B cell (primary cell): ENCODE measurements around the gene TMEM255B. TPM values are rescaled to one million over a fixed set of nuclear protein-coding genes. Genes with fewer than 3 reads are reported as not detected.

Source experiments
- ATAC-seq: fragments of 200-7000 bp; cut with Tn5 transposase; one replicate; pipeline ENCODE4 v1.10.0; 2021; ENCODE audit warnings: low read depth, mild to moderate bottlenecking, moderate number of reproducible peaks, moderate library complexity
- CTCF ChIA-PET: fragments of 350-600 bp; sonication (Branson Sonifier 250); formaldehyde crosslinking; loops from one replicate; lab custom pipeline; 2021; ENCODE audit warnings: antibody characterized with exemption, inconsistent platforms; lab: Charles Lee
- POLR2A ChIA-PET: fragments of 350-600 bp; sonication (Branson Sonifier 250); formaldehyde crosslinking; loops from one replicate; lab custom pipeline; 2021; ENCODE audit warnings: antibody characterized with exemption; lab: Charles Lee
- DNase-seq: peaks from one replicate; pipeline ENCODE4 v3.0.0; 2013
- H2AFZ ChIP-seq: 2 replicates; pipeline ENCODE4 v1.6.1; 2012; ENCODE audit warnings: mild to moderate bottlenecking, low read depth, low read length; ENCODE audit not compliant: insufficient read depth, poor library complexity, severe bottlenecking
- H3K27ac ChIP-seq, 2 donors: 1 replicate in 1 of 2; 2 replicates in 1 of 2; pipeline ENCODE4 v1.5.1; 2012 to 2013; ENCODE audit warnings: low read length in 2 of 2, mild to moderate bottlenecking in 2 of 2, moderate library complexity in 1 of 2
- H3K27me3 ChIP-seq, 4 experiments: fragments of 200-600 bp in 1 of 4; sonication (generic) in 1 of 4; replicated peaks in 1 of 4; 1 replicate in 2 of 4; 2 replicates in 2 of 4; pipeline versions ENCODE4 v1.6.1 to v1.7.0; 2013 to 2016; ENCODE audit warnings: low read length in 3 of 4, mild to moderate bottlenecking in 2 of 4, mixed read lengths in 1 of 4, moderate library complexity in 1 of 4; ENCODE audit not compliant: insufficient read depth in 4 of 4, control insufficient read depth in 3 of 4; ENCODE audit errors: control extremely low read depth in 1 of 4
- H3K36me3 ChIP-seq, 2 experiments: replicated peaks in 1 of 2; 1 replicate in 1 of 2; 2 replicates in 1 of 2; pipeline versions ENCODE4 v1.6.1 to v1.7.1; 2013; ENCODE audit warnings: low read length in 1 of 2; ENCODE audit not compliant: insufficient read depth in 2 of 2, control insufficient read depth in 1 of 2; ENCODE audit errors: control extremely low read depth in 1 of 2, extremely low read depth in 1 of 2
- H3K4me1 ChIP-seq, 2 donors: fragments of 200-600 bp in 1 of 2; sonication (generic) in 1 of 2; 1 replicate in 1 of 2; 2 replicates in 1 of 2; pipeline versions ENCODE4 v1.5.1 to v1.6.1; 2013 to 2017; ENCODE audit warnings: low read length in 2 of 2; ENCODE audit not compliant: control insufficient read depth in 2 of 2, insufficient read depth in 2 of 2
- H3K4me2 ChIP-seq: replicated peaks from 2 replicates; pipeline ENCODE3; 2012; ENCODE audit warnings: mild to moderate bottlenecking, low read depth, low read length; ENCODE audit not compliant: poor library complexity, severe bottlenecking
- H3K4me3 ChIP-seq, 5 experiments: fragments of 200-600 bp in 1 of 5; sonication (generic) in 1 of 5; 1 replicate in 3 of 5; 2 replicates in 2 of 5; pipeline versions ENCODE4 v1.5.1 to v1.7.0; 2011 to 2016; ENCODE audit warnings: low read length in 4 of 5, mild to moderate bottlenecking in 4 of 5, low read depth in 2 of 5, control low read depth in 1 of 5, moderate library complexity in 1 of 5; ENCODE audit not compliant: insufficient read depth in 1 of 5; ENCODE audit errors: control extremely low read depth in 1 of 5, extremely low read depth in 1 of 5
- H3K79me2 ChIP-seq: fragments of 200-600 bp; sonication (generic); one replicate; pipeline ENCODE4 v1.6.0; 2016; ENCODE audit warnings: low read length; ENCODE audit not compliant: control insufficient read depth, insufficient read depth
- H3K9ac ChIP-seq: fragments of 200-600 bp; sonication (generic); 2 replicates; pipeline ENCODE4 v1.6.1; 2017; ENCODE audit warnings: mild to moderate bottlenecking, low read length, moderate library complexity
- H3K9me3 ChIP-seq, 3 donors: one replicate each; pipeline versions ENCODE4 v1.6.1 to v1.7.1; 2013; ENCODE audit warnings: low read length in 2 of 3; ENCODE audit not compliant: control insufficient read depth in 2 of 3, insufficient read depth in 1 of 3; ENCODE audit errors: control extremely low read depth in 1 of 3
- H4K20me1 ChIP-seq: 2 replicates; pipeline ENCODE4 v1.6.0; 2012; ENCODE audit warnings: mild to moderate bottlenecking, low read length; ENCODE audit not compliant: insufficient read depth, control insufficient read depth, poor library complexity, severe bottlenecking
- H3K27ac Mint-ChIP-seq: one replicate; pipeline ENCODE4 v1.8.0; 2021; ENCODE audit warnings: mixed read lengths
- H3K27me3 Mint-ChIP-seq: one replicate; pipeline ENCODE4 v1.8.0; 2021; ENCODE audit warnings: mixed read lengths
- H3K4me1 Mint-ChIP-seq: one replicate; pipeline ENCODE4 v1.8.0; 2021; ENCODE audit warnings: mixed read lengths
- H3K4me3 Mint-ChIP-seq: one replicate; pipeline ENCODE4 v1.8.0; 2021; ENCODE audit warnings: mixed read lengths
- H3K9me3 Mint-ChIP-seq: one replicate; pipeline ENCODE4 v1.8.0; 2022; ENCODE audit warnings: mixed read lengths; ENCODE audit not compliant: insufficient read depth
- EZH2 ChIP-seq: IDR thresholded peaks from 2 replicates; pipeline ENCODE4 v1.6.1; 2012; ENCODE audit warnings: borderline replicate concordance, low read depth, mild to moderate bottlenecking, moderate library complexity, low read length; ENCODE audit not compliant: insufficient read depth, poor library complexity, severe bottlenecking
- WGBS: methylation state at CpG from one replicate; pipeline ENCODE4 v1.1.5; 2013; ENCODE audit warnings: missing lambda C conversion rate; ENCODE audit not compliant: insufficient coverage; 5-methylcytosine and 5-hydroxymethylcytosine counted together
- intact Hi-C: fragments of 100-400 bp; cut with micrococcal nuclease; formaldehyde crosslinking; loops from one replicate; pipeline ENCODE4 v1.10.0; 2022
- polyA plus RNA-seq: library from polyadenylated mRNA; depleted of rRNA; stranded (reverse); fragments of >200 nt; gene quantifications from 2 replicates; pipeline ENCODE4 v1.2.3, GENCODE V29; 2012
- total RNA-seq, 2 donors: library from RNA; stranded (reverse); fragments of 120-200 nt in 1 of 2; gene quantifications; 1 replicate in 1 of 2; 2 replicates in 1 of 2; pipeline versions ENCODE4 v1.2.3 to v1.2.4, GENCODE V29; 2013 to 2022
- TF ChIP-seq, protein P1 (sequence below): fragments of 200-600 bp; IDR thresholded peaks from one replicate; pipeline ENCODE4 v1.8.0; 2022; ENCODE audit warnings: antibody characterized with exemption, mild to moderate bottlenecking

The TMEM255B gene
- total and polyA plus RNA-seq, 2 donors (not counting 1 experiment from before 2014, with no cell fraction given) = 2.1 to 8.2 TPM

DNA sequence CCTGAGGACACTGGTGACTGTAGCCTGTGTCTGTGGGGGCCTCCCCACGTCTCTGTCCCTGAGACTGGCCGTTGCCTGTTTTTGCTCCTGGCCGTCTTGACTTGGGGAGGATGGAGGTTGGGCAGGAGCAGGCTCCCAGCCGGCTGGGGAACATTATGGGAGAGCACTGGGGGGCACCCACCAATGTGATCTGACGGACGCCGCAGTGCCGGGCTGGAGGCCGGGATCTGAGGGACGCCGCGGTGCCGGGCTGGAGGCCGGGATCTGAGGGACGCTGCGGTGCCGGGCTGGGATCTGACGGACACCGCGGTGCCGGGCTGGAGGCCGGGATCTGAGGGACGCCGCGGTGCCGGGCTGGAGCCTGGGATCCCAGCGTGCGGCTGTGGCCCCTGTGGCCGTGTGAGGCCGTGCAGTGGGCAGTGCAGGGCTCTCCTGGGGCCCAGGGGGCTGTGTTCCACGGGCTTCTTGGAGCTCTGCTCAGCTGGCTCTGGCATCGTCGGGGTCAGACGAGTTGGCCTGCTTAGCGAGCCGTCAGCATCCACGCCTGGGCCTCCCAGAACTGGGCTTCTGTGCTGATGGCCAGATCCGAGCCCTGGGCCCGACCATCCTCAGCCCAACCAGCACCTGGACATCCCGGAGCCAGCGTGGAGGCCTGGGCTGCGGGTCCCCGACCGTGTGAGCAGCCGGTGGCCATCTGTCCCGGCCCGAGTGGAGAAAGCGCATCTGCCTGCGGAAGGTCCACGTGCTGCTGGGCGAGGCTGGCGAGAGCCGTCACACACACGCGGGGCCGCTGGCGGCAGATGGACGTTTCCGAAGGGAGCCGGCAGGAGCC lies 59.0 kb downstream of the TMEM255B start:
- no peak overlapping the region for H2AFZ ChIP-seq
- H3K9me3 ChIP-seq = peaks cover 0 to 28% (median 0%) of the 10 kb centered on the region in 3 donors
- H3K4me3 Mint-ChIP-seq = no peak overlapping the region

More for the DNA sequence above, 59.0 kb downstream of the TMEM255B start:
- H3K27ac ChIP-seq = no peak overlapping the region
- ATAC-seq (no peak), DNase-seq (no peak)
- peaks cover 11 to 18% of the 10 kb centered on the region in 2 donors for H3K4me1 ChIP-seq
- TF ChIP-seq, protein P1, sequence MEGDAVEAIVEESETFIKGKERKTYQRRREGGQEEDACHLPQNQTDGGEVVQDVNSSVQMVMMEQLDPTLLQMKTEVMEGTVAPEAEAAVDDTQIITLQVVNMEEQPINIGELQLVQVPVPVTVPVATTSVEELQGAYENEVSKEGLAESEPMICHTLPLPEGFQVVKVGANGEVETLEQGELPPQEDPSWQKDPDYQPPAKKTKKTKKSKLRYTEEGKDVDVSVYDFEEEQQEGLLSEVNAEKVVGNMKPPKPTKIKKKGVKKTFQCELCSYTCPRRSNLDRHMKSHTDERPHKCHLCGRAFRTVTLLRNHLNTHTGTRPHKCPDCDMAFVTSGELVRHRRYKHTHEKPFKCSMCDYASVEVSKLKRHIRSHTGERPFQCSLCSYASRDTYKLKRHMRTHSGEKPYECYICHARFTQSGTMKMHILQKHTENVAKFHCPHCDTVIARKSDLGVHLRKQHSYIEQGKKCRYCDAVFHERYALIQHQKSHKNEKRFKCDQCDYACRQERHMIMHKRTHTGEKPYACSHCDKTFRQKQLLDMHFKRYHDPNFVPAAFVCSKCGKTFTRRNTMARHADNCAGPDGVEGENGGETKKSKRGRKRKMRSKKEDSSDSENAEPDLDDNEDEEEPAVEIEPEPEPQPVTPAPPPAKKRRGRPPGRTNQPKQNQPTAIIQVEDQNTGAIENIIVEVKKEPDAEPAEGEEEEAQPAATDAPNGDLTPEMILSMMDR = no peak
- TF ChIP-seq EZH2 = no peak
- H3K9ac ChIP-seq = no peak overlapping the region
- H3K9me3 Mint-ChIP-seq = no peaks in the 10 kb centered on the region
- H4K20me1 ChIP-seq = peaks cover 72% of the 10 kb centered on the region
- no peaks in the 10 kb centered on the region for H3K27me3 Mint-ChIP-seq
- ChIA-PET POLR2A (no interaction called here), CTCF (interaction anchor here (0.6 kb wide), 1 partner anchor 500 kb away, joined by 5 read pairs; no protein-coding TSS in a partner anchor)
- H3K4me1 Mint-ChIP-seq = peaks cover 23% of the 10 kb centered on the region
- no peaks in the 10 kb centered on the region for H3K27me3 ChIP-seq
- intact Hi-C loops = loop anchor here (5.0 kb wide), 1 partner anchor 314 kb away; the partner anchor contains the start of gene RASA3
- no peak overlapping the region for H3K27ac Mint-ChIP-seq
- no peak overlapping the region for H3K4me2 ChIP-seq
- H3K79me2 ChIP-seq = peaks cover 65% of the 10 kb centered on the region
- WGBS = 96% methylated on average over 60 of the region's 60 CpGs
- no peak overlapping the region for H3K4me3 ChIP-seq
- peaks cover 0 to 3% of the 10 kb centered on the region in 2 experiments for H3K36me3 ChIP-seq
